ENCODE measurements around the gene MYRIP. TPM values are rescaled to one million over a fixed set of nuclear protein-coding genes. Genes with fewer than 3 reads are reported as not detected.

MYRIP gene
- polyA plus RNA-seq, 3 donors = not detected

DNA sequence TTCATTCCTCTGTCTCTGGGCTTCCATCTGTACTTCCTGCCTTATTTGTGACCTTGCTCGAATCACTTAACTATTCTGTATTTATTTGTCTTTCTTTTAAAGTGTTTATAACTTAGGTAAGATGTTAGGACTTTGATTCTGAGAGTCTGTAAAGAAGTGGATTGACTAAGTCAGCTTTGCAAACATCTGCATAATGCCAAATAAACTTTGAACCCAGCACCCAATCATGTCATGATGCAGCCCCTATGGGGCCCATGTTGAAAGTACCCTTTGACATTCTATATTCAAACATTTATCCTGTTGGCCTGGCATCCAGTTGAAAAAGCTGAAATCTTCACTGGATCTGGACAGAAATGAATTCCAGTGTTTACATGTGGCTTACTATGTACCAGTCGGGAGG is 3.8 kb upstream of the MYRIP start:
- peaks cover 38 to 47% (median 41%) of the 10 kb centered on the region in 3 donors for H3K27me3 Mint-ChIP-seq (ENCODE audit: low read depth in 3 of 3)
- no peak overlapping the region for H3K4me3 Mint-ChIP-seq
- no peak overlapping the region for H3K27ac Mint-ChIP-seq
- H3K9me3 Mint-ChIP-seq = peaks cover 0 to 21% (median 13%) of the 10 kb centered on the region in 7 donors
- Histone ChIP-seq H3K4me2 (replicated peaks; ENCODE audit: extremely low read depth, low read length, poor library complexity, severe bottlenecking) (no peak overlapping the region), H3K9me3 (replicated peaks in 1 of 2; ENCODE audit: control insufficient read depth in 1 of 2, insufficient read depth in 1 of 2, low read length in 2 of 2) (peaks cover 4 to 18% of the 10 kb centered on the region in 2 donors), H3K27me3 (ENCODE audit: control insufficient read depth in 2 of 2, insufficient read depth in 2 of 2, low read length in 2 of 2) (peaks cover 29 to 45% of the 10 kb centered on the region in 2 donors), H3K4me1 (ENCODE audit: control insufficient read depth in 1 of 2, insufficient read depth in 2 of 2, low read length in 2 of 2) (peaks cover 7 to 8% of the 10 kb centered on the region in 2 donors), H3K36me3 (replicated peaks in 1 of 2; ENCODE audit: control insufficient read depth in 1 of 2, insufficient read depth in 2 of 2, low read length in 2 of 2) (no peaks in the 10 kb centered on the region), H4K20me1 (ENCODE audit: insufficient read depth, low read length) (no peaks in the 10 kb centered on the region), H2AFZ (ENCODE audit: insufficient read depth, low read depth, low read length, poor library complexity, severe bottlenecking) (no peak overlapping the region), H3K4me3 (replicated peaks in 1 of 3; ENCODE audit: low read depth in 2 of 3, low read length in 3 of 3) (no peak overlapping the region), H3K79me2 (ENCODE audit: insufficient read depth, low read length) (no peaks in the 10 kb centered on the region), H3K9ac (ENCODE audit: insufficient read depth, low read length, poor library complexity, severe bottlenecking) (no peak overlapping the region), H3K27ac (ENCODE audit: low read depth in 1 of 2, low read length in 2 of 2) (no peak overlapping the region)
- H3K36me3 Mint-ChIP-seq = peaks cover 5 to 8% of the 10 kb centered on the region in 2 donors
- TF ChIP-seq, protein P1, sequence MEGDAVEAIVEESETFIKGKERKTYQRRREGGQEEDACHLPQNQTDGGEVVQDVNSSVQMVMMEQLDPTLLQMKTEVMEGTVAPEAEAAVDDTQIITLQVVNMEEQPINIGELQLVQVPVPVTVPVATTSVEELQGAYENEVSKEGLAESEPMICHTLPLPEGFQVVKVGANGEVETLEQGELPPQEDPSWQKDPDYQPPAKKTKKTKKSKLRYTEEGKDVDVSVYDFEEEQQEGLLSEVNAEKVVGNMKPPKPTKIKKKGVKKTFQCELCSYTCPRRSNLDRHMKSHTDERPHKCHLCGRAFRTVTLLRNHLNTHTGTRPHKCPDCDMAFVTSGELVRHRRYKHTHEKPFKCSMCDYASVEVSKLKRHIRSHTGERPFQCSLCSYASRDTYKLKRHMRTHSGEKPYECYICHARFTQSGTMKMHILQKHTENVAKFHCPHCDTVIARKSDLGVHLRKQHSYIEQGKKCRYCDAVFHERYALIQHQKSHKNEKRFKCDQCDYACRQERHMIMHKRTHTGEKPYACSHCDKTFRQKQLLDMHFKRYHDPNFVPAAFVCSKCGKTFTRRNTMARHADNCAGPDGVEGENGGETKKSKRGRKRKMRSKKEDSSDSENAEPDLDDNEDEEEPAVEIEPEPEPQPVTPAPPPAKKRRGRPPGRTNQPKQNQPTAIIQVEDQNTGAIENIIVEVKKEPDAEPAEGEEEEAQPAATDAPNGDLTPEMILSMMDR (IDR thresholded peaks at IDR 0.05) = no peak
- intact Hi-C loops (cut with micrococcal nuclease) = no loop called here
- no peak for DNase-seq
- peaks cover 10% of the 10 kb centered on the region for H3K4me1 Mint-ChIP-seq
- no CpG with 5 or more reads among the region's 2 CpGs for WGBS (ENCODE audit: insufficient coverage)

DNA sequence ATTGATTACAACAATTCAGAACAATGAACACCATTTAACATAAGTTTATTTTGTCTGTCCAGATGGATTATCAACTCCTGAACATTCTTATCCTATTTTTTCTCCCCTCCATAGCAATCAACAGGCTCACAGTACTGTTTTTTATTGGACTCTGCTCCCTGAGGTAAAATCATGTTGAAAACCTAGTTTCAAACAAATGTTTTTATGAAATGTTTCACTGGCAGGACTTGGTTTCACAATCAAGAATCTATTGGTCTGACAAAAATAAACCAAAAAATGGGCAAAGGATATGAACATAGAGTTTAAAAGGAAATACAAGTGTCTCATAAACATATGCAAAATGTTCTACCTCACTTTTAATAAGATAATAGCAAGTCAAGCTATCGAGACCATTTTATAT is 2.6 kb upstream of the MYRIP start:
- Histone ChIP-seq H4K20me1 (ENCODE audit: insufficient read depth, low read length) (no peaks in the 10 kb centered on the region), H3K36me3 (replicated peaks in 1 of 2; ENCODE audit: control insufficient read depth in 1 of 2, insufficient read depth in 2 of 2, low read length in 2 of 2) (no peaks in the 10 kb centered on the region), H3K27me3 (ENCODE audit: control insufficient read depth in 2 of 2, insufficient read depth in 2 of 2, low read length in 2 of 2) (peaks cover 41 to 56% of the 10 kb centered on the region in 2 donors), H3K9ac (ENCODE audit: insufficient read depth, low read length, poor library complexity, severe bottlenecking) (no peak overlapping the region), H2AFZ (ENCODE audit: insufficient read depth, low read depth, low read length, poor library complexity, severe bottlenecking) (no peak overlapping the region), H3K27ac (ENCODE audit: low read depth in 1 of 2, low read length in 2 of 2) (no peak overlapping the region), H3K79me2 (ENCODE audit: insufficient read depth, low read length) (no peaks in the 10 kb centered on the region), H3K4me3 (replicated peaks in 1 of 3; ENCODE audit: low read depth in 2 of 3, low read length in 3 of 3) (no peak overlapping the region), H3K4me2 (replicated peaks; ENCODE audit: extremely low read depth, low read length, poor library complexity, severe bottlenecking) (no peak overlapping the region), H3K4me1 (ENCODE audit: control insufficient read depth in 1 of 2, insufficient read depth in 2 of 2, low read length in 2 of 2) (peaks cover 7 to 8% of the 10 kb centered on the region in 2 donors), H3K9me3 (replicated peaks in 1 of 2; ENCODE audit: control insufficient read depth in 1 of 2, insufficient read depth in 1 of 2, low read length in 2 of 2) (peaks cover 4 to 21% of the 10 kb centered on the region in 2 donors)
- DNase-seq = no peak
- no CpG with 5 or more reads among the region's 1 CpG for WGBS (ENCODE audit: insufficient coverage)
- no peak overlapping the region for H3K27ac Mint-ChIP-seq
- H3K36me3 Mint-ChIP-seq = peaks cover 5 to 8% of the 10 kb centered on the region in 2 donors
- peak overlapping the region in 1 of 2 donors; percentile 39 for H3K4me3 Mint-ChIP-seq
- intact Hi-C loops (cut with micrococcal nuclease) = no loop called here
- TF ChIP-seq, protein P1 (IDR thresholded peaks at IDR 0.05) = no peak
- peaks cover 10% of the 10 kb centered on the region for H3K4me1 Mint-ChIP-seq
- H3K27me3 Mint-ChIP-seq (ENCODE audit: low read depth in 3 of 3) = peaks cover 49 to 59% (median 53%) of the 10 kb centered on the region in 3 donors
- peaks cover 0 to 22% (median 13%) of the 10 kb centered on the region in 7 donors for H3K9me3 Mint-ChIP-seq
